Fibroblast of skin of right quadriceps (primary cell): ENCODE data around the gene BTD.
"Not testable (repeated sequence)": the region's sequence is repeated elsewhere in the genome, so short reads cannot be mapped to it uniquely, and the experiment has no call there.

Experiments
- DNase-seq: peaks from one replicate; pipeline ENCODE4 v3.0.0-alpha.2; 2013

The BTD gene, protein sequence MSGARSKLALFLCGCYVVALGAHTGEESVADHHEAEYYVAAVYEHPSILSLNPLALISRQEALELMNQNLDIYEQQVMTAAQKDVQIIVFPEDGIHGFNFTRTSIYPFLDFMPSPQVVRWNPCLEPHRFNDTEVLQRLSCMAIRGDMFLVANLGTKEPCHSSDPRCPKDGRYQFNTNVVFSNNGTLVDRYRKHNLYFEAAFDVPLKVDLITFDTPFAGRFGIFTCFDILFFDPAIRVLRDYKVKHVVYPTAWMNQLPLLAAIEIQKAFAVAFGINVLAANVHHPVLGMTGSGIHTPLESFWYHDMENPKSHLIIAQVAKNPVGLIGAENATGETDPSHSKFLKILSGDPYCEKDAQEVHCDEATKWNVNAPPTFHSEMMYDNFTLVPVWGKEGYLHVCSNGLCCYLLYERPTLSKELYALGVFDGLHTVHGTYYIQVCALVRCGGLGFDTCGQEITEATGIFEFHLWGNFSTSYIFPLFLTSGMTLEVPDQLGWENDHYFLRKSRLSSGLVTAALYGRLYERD

GRCh38 chr3:15601399-15602145 lies at the start of gene BTD, which contains the start of gene HACL1:
BTD (plus strand) TSS chr3:15601745; CDS start chr3:15635440, 33,695 bp downstream.
HACL1 (minus strand) TSS chr3:15601569; CDS start chr3:15601463, 106 bp downstream.
- peak; percentile 100 for DNase-seq

DNA sequence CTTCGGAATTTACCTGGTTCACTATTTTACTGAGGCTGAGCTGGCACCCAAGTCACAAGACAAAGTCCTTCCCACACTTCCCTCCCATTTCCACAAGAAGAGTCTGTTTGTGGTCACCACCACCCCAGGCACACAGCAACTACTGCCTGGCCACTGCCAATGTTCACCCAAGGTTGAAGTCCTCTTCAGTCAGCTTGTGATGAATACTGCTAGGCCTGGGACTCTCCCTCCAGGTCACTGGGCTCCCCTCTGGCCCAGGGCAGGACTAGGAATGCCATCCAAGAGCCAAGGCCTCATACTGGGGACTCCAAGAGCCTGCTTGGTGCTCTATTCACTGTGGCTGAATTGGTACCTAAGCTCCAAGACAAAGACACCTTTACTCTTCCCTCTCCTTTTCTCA lies 49.6 kb upstream of the BTD start:
- DNase-seq: no peak

DNA sequence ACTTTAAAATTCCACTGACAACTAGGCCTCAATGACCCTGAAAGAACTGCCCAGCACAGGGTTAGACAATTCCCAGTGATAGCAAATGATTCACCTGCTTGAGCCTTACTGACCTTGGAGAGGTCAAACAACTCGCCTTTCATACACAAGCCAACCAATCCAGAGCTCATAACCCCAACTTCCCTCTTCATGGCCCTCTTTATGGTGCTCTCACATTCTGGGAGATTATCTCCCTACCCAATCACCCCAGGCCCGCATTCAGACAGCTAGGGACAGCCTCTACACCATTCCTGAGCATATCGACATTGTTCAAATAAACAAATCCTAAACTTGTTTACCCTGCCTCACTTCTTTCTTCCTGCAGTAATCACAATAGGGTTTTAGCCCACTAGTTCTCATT lies 47.8 kb upstream of the BTD start:
- DNase-seq: no peak

DNA sequence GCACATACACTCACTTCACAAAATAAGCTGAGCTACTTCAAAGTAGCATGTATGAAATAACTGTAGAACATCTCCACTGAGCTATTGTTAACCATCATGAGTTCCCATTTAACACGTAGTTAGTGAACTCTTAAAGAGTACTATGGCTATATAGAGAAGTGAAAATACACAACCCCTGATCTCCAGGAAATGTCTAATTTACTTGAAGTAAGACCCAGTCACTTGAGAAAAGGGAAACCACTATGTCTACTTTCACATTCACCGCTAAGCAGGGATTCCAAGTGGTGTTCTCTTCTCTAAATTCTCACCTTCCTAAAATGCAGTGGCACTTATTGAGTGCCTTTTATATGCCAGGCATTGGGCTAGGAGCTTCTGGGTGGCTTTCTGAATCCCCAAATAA lies 45.0 kb upstream of the BTD start:
- no peak for DNase-seq

GRCh38 chr3:15557511-15557946 lies 44.0 kb upstream of the BTD start:
- DNase-seq: peak; percentile 74

- DNase-seq: no peak
Measured at GRCh38 chr3:15558581-15558980, 43.0 kb upstream of the BTD start.

DNA sequence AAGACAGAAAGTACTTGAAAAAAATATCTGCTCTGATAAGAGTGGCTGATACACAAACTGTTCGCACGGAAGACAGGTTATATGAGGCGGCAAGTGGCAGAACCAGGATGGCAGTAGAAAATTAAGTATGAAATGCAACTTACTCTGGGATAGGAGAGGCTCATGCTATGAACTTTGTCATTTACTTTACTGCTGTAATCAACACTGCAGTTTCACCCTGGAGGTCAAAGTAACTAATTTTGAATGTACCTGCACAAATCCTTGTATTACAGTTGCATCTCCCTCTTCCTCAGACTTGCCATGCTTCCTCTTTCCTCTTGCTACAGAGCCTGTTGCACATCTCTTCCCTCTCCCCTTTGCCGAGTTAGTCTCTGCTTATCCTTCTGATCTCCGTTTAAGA lies 39.0 kb upstream of the BTD start:
- DNase-seq: no peak

GRCh38 chr3:15563190-15563589 lies 38.4 kb upstream of the BTD start:
- no peak for DNase-seq

DNA sequence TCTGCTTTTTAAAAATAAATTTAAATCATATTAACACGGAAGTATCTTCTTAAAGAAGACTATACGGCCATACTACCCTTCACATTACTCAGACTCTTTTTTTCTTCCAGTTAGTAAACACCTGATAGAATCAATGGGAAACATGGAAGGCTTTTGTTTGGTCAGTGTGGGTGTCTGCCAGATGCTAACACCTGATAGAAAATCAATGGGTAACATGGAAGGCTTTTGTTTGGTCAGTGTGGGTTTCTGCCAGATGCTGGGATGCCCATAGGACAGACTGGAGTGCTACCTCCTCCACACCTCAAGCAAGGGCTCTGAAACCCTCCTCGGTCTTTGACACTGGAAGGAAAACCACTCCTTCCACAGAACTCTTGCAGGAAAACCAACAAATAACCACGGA lies 29.4 kb upstream of the BTD start:
- no peak for DNase-seq

- no peak for DNase-seq
Measured at GRCh38 chr3:15575446-15575845, 26.1 kb upstream of the BTD start.

DNA sequence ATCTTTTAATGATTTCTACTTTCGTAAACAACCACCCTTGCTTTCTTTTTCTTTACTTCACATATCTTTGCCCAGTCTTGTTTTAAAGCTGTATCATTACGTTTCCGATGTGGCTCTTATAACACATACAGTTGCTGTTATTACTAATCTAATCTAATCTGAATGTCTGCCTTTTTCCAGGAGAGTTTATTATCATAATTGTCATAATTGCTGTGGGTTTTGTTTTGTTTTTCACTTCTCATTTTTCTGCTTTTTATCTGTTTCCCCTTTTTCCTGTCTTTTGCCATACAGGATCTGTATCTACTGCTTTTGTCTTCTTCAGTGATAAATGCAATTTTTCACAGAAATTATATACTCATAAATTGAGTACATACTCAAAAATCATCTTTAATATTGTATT lies 25.1 kb upstream of the BTD start:
- no peak for DNase-seq

- no peak for DNase-seq
Measured at GRCh38 chr3:15578289-15578867, 23.2 kb upstream of the BTD start.

DNA sequence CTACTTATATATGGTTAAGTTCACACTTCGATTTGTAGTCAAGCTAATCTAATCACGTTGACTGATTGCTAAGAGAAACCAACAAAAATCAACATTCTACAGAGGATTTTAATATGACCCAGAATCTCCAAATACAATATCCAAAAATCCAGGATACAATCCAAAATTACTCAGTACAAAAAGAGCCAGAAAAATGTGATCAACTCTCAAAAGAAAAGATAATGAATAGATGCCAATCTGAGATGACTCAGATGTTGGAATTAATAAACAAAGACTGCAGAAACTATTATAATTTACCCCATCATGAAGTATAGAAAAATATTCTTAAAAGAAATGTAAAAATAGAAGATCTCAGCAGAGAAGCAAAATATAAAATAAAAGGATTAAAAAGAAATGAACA lies 22.5 kb upstream of the BTD start:
- peak; percentile 39 for DNase-seq

- no peak for DNase-seq
Measured at GRCh38 chr3:15581471-15582394, 19.8 kb upstream of the BTD start.

DNA sequence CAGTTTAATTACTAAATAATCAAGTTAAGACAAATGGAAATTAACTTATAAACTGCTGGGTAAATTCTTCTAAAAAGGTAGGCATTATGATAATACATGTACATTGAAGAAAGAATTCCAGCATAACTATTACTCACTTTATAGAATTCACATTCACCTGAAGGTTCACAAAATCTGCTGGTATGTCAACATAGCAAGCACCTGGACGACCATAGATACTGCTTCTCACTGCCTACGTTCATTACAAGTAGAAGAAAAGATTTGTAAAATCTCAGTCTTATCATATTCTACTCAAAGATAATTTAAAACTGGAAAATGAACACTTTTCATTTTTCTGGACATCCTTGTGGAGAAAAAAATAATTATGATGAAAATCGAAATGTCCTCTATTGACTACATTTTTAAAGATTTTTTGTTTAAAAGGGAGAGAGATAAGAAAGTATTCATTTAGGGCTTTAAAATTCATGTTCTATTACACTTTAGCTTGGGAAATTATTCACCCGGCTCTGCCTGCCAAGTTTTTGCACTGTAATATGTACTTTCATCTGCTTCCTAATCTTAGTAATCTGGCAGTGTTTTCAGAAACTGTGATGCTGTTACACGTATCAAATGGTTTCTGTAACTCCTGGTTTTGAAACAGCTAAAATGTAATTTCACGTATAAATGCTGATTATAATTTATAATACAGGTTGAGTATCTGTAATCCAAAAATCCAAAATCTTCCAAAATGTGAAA lies 16.3 kb upstream of the BTD start:
- no peak for DNase-seq

- DNase-seq: no peak
Measured at GRCh38 chr3:15591242-15591641, 10.3 kb upstream of the BTD start.

DNA sequence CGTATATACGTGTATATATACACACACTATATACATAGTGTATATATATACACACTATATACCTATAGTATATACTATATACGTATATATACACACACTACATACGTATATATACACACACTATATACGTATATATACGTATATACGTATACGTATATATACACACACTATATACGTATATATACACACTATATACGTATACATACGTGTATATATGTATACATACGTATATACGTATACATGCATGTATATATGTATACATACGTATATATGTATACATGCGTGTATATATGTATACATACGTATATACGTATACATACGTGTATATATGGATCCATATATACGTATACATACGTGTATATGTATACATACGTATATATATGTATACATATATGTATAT lies 9.6 kb upstream of the BTD start:
- no peak for DNase-seq

- no peak for DNase-seq
Measured at GRCh38 chr3:15592968-15593367, 8.6 kb upstream of the BTD start.

DNA sequence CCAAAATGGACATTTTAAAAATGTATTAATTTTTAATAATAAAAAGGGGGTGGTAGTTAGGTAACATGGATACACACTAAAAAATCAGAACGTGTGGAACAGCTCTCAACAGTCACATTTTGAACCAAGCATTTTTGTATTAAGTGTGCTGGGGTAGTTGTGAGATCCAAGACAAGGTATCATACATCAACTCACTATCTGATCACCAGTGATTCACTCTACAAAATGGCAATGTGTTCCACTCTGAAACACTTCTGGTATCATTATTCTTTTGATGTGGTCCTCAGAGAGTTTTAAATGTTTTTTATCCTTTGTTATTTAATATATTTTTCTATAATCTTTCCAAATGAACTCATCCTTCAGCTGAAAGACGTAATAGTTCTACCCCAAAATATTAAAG lies 5.6 kb upstream of the BTD start:
- no peak for DNase-seq

GRCh38 chr3:15601046-15601398 lies 523 bp upstream of the BTD start:
- DNase-seq: no peak

DNA sequence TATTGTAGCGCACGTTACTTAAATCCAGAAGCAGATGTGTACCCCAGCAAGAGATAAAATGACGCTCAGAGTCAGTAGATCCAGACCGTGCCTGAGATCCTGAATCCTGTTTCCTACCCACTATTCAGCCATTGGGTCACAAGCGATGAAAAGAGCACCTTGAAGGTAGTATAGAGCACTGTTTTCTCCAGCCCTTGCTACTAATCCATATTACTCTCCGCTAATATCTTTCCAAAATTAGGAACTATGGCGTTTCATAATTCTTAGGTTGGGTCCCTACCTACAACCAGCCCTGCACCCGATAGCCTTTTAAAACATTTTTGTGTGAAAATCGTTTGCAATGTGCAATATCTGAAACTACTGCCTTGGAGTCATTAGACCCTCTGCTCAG lies 596 bp downstream of the BTD start:
- no peak for DNase-seq

DNA sequence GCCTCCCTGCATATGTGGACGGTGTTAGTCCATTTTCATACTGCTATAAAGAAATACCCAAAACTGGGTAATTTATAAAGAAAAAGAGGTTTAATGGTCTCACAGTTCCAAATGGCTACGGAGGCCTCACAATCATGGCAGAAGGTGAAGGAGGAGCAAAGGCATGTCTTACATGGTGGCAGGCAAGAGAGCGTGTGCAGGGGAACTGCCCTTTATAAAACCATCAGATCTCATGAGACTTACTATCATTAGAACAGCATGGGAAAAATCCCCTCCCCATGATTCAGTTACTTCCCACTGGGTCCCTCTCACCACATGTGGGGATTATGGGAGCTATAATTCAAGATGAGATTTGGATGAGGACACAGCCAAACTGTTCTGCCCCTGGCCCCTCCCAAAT lies 1.3 kb downstream of the BTD start:
- DNase-seq: not testable (repeated sequence)
